Measurements from ENCODE around the gene CBLL2.
"Not testable (repeated sequence)": the region's sequence is repeated elsewhere in the genome, so short reads cannot be mapped to it uniquely, and the experiment has no call there.

The CBLL2 gene, protein sequence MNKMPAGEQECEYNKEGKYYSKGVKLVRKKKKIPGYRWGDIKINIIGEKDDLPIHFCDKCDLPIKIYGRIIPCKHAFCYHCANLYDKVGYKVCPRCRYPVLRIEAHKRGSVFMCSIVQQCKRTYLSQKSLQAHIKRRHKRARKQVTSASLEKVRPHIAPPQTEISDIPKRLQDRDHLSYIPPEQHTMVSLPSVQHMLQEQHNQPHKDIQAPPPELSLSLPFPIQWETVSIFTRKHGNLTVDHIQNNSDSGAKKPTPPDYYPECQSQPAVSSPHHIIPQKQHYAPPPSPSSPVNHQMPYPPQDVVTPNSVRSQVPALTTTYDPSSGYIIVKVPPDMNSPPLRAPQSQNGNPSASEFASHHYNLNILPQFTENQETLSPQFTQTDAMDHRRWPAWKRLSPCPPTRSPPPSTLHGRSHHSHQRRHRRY

DNA sequence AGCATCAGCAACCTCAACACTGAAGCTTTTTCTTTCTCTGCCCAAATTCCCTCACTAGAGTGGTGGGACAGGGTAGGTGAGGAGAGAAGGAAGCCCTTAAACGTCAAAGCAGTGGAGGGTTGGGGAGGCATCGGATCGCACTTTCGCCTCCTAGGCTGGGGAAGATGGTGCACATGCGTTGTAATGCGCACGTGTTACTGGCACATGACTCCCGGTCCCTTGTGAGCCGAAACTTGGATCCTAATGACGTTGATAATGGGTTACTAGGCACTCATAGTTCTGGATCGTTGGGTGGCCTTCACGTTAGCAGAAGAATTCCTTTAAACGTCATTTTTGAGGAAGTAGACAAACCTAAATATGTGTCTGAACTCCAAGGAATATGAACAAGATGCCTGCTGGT lies at the start of gene CBLL2:
Gene CBLL2, plus strand, starts transcription at position 301 of the 400 bp plus-strand sequence. Its CDS starts 79 bp downstream, at position 380.
- no peak for DNase-seq

DNA sequence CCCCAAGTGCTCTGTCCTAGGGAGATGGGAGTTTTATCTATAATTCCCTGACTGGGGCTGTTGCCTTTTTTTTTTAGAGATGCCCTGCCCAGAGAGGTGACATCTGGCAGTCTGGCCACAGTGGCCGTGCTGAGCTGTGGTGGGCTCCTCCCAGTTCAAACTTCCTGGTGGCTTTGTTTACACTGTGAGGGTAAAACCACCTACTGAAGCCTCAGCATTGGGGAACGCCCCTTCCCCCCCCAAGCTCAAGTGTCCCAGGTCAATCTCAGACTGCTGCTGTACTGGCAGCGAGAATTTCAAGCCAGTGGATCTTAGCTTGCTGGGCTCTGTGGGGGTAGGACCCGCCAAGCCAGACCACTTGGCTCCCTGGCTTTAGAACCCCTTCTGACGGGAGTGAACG lies 38.3 kb upstream of the CBLL2 start:
- no peak for DNase-seq

DNA sequence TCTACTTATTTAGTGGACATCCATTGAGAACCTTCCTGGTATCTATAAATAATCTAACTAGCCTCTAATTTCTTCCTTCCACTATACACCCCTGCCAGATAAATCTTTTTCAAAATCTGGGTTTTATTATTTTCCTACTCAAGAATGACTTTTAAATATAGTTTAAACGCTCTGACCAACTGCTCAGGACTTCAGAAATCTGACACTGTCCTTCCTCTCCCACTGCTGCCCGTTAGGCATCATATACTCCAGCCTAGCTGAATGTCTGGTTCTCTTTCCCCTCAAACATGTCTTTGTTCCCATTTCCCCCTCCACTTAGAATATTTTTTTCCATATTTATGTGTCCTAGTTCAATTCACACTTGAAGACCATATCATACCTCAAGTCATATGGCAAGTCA lies 35.2 kb upstream of the CBLL2 start:
- DNase-seq: no peak

DNA sequence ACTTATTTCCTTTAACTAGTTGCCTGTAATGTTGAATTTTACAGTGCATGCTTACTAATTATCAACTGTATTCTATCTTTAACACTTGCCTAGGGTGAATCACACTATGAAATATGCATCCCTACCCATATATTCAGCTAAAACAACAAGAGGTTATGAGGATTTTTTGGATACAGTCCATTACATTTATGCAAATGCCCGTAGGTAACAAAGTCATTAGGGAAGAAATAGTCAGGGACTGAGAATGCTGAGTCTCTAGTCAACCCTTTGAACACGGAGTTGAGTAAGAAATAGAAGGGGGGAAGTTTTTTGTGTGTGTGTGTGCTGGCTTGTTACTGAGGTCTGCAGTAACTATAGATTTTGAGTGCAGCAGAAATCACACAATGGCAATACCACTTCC lies 26.1 kb upstream of the CBLL2 start:
- no peak for DNase-seq

DNA sequence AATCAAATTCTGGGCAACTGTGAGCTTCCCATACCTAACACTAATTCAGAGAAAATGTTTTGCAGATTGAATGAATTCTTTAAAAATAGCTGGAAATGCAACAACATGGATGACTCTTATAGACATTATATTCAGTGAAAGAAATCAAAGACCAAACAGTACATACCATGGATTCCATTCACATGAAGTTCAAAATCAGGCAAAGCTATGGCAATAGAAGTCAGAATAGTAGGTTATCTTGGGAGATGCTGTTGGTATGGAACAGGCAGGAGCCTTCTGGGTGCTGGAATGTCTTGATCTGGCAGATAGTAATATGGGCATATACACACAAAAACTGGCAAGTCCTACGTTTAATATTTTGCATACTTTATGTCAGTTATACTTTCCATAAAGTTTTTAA lies 25.5 kb upstream of the CBLL2 start:
- no peak for DNase-seq

GRCh38 chrX:22248401-22248800 lies 24.3 kb upstream of the CBLL2 start:
- no peak for DNase-seq

DNA sequence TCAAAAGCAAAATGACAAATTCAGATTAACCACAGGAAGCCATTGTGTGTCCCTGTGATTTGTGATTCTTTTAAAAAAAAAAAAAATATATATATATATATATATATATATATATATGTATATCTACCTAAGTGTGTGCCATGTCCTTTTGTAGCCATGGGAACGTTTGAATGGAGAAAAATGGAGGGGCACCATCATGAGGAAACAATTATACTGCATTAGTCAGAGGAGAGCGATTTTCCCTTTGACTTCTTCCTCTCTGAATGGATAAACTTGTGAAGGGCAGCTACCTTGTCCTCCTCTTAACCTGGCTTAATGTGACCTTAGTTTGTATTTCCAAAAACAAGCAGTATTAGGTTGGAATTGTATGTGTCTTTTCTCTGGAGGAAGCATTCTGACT lies 23.3 kb upstream of the CBLL2 start:
- DNase-seq: no peak

GRCh38 chrX:22268706-22269105 lies 4.0 kb upstream of the CBLL2 start:
- DNase-seq: no peak

GRCh38 chrX:22273714-22274317 lies 1.1 kb downstream of the CBLL2 start:
- no peak for DNase-seq

GRCh38 chrX:22276781-22277180 lies 4.1 kb downstream of the CBLL2 start:
- no peak for DNase-seq

- no peak for DNase-seq
These were observed 5.7 kb downstream of the CBLL2 start for GRCh38 chrX:22278375-22278774.

DNA sequence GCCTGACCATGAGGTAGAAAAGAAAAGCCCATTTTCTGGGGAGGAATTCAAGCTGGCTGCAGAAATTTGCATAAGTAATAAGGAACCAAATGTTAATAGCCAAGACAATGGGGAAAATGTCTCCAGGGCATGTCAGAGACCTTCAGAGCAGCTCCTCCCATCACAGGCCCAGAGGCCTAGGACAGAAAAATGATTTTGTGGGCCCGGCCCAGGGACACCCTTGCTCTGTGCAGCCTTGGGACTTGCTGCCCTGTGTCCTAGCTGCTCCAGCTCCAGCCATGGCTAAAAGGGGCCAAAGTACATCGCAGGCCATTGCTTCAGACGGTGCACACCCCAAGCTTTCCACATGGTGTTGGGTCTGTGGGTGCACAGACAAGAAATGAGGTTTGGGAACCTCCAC lies 16.5 kb downstream of the CBLL2 start:
- DNase-seq: not testable (repeated sequence)

DNA sequence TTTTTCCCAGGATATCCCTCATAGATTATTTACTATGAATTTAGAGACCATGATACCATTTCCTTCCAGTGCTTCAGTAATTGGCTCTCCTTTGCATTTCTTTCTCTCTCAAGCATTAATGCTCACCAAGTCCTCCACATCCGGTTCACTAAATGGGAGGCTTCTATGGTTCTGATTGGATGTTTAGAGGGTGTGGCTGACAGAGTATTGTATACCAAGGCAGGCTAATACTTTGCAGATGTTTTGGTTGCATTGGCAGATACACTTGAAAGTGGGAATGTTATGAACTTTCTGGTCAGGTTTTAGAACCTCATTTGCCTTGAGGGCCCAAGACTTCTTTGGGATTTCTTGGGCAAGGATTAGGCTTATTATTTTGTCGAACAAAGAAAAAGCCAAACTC lies 24.2 kb downstream of the CBLL2 start:
- DNase-seq: no peak

DNA sequence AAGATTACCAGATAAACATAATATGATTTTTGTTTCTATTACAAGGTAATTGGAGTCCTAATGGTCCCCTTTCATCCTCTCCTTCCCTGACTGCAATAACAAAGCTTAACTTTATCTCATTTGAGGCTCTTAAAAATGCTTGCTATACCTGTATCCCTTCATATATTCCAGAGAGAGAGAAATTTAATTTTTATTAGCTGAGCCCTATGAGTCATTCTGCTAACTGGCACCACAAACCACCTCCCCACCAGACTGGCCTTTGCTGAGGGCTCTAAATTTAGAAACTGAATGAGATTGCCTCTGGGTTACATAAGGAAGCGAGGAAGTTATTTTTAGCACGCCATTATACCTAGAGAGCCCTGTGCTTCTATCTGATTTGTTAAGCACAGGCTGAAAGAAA lies 27.4 kb downstream of the CBLL2 start:
- no peak for DNase-seq

GRCh38 chrX:22310779-22311178 lies 38.1 kb downstream of the CBLL2 start:
- DNase-seq: no peak

- DNase-seq: no peak
These were observed 41.1 kb downstream of the CBLL2 start for GRCh38 chrX:22313766-22314165.

DNA sequence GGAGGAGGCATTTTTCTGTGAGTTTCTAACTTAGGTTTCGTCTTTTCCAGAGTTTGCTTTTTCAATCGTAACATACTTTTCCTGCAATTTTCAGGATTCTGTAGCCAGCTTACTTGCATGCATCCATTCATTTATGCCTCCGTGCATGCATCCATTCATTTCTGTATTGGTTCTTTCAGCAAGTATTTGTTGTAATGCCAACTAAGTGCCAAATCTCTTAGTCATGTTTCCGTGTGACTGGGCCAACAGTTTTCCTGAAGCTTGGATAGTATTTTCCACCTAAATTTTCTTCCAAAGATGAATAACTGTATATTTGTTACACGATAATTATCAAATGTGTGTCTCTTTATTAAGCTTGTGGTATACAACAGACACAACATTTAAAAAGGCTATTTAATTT lies 41.5 kb downstream of the CBLL2 start:
- DNase-seq: no peak

DNA sequence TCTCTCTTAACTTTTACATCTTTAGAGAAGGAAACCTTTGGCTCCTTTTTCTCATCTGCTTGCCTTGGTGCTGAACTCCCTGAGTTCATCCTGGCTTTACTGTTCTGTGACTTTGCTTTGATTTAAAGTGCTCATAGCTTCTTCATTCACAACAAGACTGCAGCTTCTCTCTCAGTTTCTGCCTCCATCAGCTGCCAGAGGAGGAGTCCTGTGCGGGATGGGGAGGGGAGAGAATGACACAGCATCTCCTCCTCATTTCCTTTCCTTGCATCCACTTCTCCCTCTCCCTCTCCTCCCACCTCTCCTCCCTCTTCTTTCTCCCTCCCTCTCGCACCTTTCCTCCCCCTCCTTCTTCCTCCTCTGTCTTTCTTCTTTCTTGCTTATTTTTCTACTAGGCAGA lies 42.0 kb downstream of the CBLL2 start:
- DNase-seq: no peak

GRCh38 chrX:22315151-22315550 lies 42.4 kb downstream of the CBLL2 start:
- no peak for DNase-seq

- peak; percentile 72 for DNase-seq
These were observed 47.6 kb downstream of the CBLL2 start for GRCh38 chrX:22320236-22320873.

GRCh38 chrX:22323541-22323940 lies 50.8 kb downstream of the CBLL2 start:
- DNase-seq: no peak

Measured in eye (tissue), 1 donor.